Activated CD4-positive, alpha-beta T cell treated with anti-CD3 and anti-CD28 coated beads for 24 hours (primary cell): ENCODE results near the gene MAP9.
"Not testable (repeated sequence)": the region's sequence is repeated elsewhere in the genome, so short reads cannot be mapped to it uniquely, and the experiment has no call there.

Source experiments
- DNase-seq, 2 donors: peaks; one replicate each; pipeline ENCODE4 v3.0.0-alpha.2; 2020; ENCODE audit warnings: low read depth in 2 of 2

The MAP9 gene

DNA sequence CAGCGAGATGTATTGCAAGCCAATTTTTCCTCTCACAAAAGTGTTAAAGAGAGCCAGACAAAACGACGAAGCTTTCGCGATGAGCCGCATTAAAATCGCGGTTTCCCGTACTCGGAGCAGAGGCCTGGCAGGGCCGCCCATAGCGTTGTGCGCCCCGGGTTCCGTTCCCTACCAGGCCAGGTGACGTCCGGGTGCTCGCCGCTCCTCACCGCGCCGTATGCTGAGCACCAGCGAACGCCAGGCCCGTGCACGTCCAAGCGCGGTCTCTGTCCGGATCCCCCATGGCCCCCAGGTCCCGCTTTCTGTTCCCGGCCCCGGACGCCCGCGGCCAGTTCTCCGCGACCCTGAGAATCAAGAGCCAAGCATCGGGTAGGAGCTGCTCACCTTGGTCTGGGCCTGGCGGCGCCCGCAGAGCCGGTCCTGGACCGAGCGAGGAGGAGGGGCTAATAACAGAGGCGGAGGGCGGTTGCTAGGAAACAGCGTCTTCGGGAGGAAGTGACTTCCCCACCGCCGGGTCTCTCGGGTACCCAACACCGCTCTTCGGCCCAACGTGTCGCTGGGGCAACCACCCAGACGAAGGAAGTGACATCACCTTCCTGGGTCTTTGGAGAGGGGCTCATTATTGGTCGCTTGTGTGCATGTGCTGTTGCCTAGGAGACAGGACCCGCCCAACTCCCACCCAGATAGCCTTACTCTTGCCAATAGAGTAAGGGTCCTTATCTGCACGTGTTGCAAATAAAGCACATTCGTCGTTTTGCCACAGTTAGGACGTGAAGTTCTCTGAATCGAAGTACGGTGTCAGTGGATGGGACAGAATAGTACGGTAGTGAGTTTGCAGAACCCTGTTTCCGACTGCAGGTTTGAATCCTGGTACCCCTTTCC, at the start of gene MAP9:
Gene MAP9, minus strand, starts transcription at position 579 of the 882 bp plus-strand sequence. CDS start 1,115 bp downstream, outside the sequence.
- peak; percentile 72 to 82 for DNase-seq

DNA sequence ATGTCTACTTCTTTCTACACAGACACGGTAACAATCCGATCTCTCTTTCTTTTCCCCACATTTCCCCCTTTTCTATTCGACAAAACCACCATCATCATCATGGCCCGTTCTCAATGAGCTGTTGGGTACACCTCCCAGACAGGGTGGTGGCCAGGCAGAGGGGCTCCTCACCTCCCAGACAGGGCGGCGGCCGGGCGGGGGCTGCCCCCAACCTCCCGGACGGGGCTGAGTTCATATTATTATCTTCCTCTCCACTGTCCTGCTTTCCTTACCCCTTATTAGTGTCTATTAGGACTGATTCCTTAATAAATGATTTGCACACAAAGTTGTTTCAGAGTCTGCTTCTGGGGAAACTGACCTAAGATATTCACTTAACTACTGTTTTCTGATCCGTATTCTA, 48.0 kb upstream of the MAP9 start:
- not testable (repeated sequence) for DNase-seq

GRCh38 chr4:155423671-155424070, 46.9 kb upstream of the MAP9 start:
- no peak for DNase-seq

- DNase-seq, result no peak
Observed at GRCh38 chr4:155419266-155419665, 42.5 kb upstream of the MAP9 start.

GRCh38 chr4:155415662-155416061, 38.9 kb upstream of the MAP9 start:
- DNase-seq, result no peak

DNA sequence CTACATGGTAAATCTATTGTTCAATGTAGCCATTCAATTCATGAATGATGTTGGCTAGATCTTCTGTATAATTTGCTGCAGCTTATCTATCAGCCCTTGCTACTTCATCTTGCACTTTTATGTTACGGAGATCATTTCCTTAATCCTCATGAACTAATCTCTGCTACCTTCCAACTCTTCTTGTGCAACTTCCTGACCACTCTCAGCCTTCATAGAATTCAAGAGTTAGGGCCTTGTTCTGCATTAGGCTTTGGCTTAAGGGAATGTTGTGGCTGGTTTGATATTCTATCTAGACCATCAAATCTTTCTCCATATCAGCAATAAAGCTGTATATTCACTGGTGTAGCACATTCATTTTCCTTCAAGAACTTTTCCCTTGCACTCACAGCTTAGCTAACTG, 36.7 kb upstream of the MAP9 start:
- DNase-seq, result no peak

- DNase-seq, result no peak
Observed at GRCh38 chr4:155411546-155411945, 34.8 kb upstream of the MAP9 start.

DNA sequence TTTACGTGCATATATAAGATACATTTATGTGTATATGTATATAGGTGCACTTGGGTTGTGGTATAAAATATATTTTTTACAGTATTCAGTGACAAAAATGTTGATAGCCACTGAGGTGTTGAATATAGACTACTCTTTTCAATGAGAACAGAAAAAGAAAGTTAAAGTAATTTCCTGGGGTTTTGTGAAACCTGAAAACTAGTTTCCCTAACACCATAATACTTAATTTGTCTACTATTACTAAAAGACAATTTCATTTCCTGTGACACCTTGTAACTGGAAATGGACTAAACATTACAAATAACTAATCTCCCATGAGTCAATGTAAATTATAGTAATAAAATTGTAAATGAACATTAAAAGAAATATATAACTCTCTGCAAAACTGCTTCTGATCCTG, 32.0 kb upstream of the MAP9 start:
- DNase-seq, result no peak

DNA sequence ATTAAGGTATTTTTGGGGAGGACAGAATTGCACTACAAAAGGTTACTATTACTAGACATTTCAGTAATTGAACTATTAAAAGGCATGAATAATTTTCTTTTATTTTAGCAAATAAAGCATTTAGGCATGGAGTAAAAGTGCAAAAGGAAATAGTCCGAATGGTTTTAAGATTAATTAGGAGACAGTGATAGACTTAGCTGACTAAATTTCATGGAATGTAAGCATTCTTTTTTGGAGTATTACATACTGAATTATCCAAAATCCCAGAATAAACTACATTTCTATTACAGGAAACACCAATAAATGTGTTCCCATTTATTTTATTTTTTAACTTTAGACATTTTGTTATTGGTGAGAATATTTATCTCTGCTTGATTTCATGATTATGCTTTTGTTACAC, 30.7 kb upstream of the MAP9 start:
- DNase-seq, result no peak

GRCh38 chr4:155405059-155405458, 28.3 kb upstream of the MAP9 start:
- DNase-seq, result no peak

DNA sequence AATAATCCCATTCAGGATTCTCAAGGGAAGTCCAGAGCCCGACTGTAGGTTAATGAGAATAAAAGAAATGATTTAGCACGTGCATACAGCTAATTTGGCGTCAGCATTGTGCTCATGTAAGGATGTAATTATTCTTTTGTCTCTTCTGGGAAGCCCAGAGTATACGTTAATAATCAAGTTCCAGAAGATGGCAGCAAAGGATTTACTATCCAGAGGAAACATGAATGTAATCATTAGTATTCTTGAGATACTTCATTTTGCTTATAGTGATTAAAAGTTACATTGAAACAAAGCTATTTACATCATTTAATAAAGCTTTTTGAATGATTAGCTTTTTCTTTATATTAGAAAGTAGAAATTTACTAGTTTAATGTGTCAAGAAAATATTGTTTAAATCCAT, 27.1 kb upstream of the MAP9 start:
- DNase-seq, result no peak

- DNase-seq, result no peak
Observed at GRCh38 chr4:155402941-155403340, 26.2 kb upstream of the MAP9 start.

GRCh38 chr4:155400893-155401292, 24.1 kb upstream of the MAP9 start:
- no peak for DNase-seq

DNA sequence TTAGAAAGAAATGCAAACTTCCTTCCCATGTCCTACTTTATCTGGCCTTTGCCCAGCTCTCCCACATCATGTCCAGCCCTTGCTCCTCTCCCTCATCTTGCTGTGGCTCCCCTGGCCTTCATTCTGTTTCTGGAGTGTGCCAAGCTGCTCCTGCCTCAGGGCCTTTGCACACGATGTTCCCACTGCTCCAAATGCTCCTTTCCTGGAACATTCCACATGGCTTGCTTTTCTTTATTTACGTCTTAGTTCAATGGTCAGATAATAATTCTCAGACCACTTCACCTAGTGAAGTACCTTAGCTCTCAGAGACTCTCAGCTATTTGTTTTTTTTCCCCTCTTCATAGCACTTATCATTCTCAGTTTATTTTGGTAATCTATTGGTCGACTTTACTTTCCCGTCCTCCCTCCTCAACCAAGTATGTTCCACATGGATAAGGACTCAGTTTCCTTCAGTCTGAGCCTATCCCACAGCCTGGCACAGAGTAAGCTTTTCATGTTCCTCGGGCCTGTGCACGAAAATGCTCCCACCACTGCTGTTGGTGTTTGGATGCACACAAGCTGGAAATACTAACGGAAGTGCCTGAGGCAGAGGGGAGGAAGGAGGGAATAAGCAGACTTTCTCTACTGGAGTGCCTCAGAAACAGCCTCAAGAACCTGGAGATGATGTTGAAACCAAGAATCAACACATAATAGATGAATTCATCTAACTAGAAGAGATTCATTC, 23.4 kb upstream of the MAP9 start:
- DNase-seq, result no peak

GRCh38 chr4:155392481-155393184, 15.9 kb upstream of the MAP9 start:
- DNase-seq, result no peak

DNA sequence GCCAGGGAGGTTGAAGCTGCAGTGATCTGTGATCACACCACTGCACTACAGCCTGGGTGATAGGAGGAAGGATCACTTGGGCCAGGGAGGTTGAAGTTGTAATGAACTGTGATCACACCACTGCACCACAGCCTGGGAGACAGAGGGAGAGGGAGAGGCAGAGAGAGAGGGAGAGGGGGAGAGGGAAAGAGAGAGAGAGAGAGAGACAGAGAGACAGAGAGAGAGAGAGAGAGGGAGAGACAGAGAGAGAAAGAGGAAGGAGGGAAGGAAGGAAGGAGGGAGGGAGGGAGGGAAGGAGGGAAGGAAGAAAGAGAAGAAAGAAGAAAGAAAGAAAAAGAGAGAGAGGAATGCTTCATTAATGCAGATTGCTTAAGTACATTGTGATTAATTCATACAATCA, 15.2 kb upstream of the MAP9 start:
- DNase-seq, result no peak

DNA sequence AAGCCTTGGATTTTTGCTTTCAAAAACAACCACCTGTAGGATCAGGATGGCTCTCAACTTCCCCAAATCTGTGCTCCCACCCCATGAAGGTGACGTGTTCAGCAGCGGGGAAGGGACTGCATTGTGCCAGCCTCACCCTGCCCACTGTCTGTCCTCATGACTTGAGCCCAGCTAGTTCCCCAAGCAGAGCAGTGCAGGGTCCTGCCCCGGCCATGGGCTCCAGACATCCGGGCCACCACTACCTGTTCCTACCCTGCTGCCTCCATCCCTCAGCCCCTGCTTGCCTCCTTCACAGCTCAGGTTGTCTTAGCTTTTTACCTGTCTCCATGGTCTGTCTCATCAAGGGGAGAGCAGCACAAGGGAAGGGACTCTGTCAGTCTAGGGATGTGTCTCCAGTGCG, 11.4 kb upstream of the MAP9 start:
- DNase-seq, result no peak

DNA sequence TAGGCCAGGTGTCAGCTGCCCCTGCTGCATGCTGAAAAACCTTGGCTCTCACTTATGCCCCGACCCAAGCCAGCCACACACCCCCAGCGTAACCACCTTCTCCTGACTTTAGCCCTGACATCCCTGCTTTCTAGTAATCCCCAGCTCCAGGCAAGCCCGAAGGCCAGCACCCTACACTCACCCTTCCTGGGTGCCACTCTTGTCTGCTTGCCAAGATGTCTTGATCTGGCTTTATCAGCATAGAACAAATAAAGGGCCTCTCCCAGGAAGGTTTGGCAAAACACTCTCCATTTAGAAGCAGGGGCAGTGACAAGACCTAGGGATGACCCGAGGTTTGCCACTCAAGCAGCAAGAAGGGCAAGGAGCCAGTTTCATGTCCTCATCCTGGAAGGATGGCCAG, 6.8 kb upstream of the MAP9 start:
- no peak for DNase-seq

DNA sequence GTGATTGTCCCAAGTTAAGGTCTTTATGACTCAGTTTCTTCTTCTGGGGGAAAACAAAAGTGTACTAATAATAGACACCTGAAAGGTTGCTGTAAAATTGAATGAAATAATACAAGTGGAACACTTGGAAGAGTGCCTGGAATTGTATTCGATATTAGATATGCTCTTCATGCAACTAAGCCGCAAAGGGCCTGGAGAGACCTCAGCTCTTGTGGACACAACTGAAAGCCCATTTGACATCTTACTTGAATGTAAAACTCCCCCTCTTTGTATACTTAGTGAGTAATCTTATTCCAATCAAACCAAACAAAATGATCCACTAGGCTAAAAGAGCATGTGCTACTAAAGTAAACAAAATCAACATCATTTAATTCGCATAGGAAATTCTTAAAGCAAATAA, 511 bp upstream of the MAP9 start:
- no peak for DNase-seq

GRCh38 chr4:155371432-155372043, 5.2 kb downstream of the MAP9 start:
- no peak for DNase-seq

DNA sequence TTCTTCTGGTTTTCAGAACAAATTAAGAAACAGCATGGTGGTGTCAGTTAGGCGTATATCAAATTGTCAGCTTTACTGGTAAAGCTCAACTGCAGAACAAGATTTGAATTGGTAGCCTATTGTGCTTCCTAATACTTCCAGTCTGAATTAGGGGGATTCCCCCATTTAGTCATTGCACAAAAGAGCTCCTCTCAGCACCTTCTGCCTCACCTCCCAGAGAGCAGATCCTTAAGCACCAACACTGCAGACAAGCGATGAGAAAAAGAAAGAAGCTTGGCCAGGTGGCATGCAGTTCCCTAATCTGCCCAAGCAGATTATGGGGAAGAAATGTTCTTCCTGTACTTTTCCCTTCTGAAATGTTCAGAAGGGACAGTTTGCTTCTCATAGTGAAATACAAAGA, 9.2 kb downstream of the MAP9 start:
- DNase-seq, result no peak

DNA sequence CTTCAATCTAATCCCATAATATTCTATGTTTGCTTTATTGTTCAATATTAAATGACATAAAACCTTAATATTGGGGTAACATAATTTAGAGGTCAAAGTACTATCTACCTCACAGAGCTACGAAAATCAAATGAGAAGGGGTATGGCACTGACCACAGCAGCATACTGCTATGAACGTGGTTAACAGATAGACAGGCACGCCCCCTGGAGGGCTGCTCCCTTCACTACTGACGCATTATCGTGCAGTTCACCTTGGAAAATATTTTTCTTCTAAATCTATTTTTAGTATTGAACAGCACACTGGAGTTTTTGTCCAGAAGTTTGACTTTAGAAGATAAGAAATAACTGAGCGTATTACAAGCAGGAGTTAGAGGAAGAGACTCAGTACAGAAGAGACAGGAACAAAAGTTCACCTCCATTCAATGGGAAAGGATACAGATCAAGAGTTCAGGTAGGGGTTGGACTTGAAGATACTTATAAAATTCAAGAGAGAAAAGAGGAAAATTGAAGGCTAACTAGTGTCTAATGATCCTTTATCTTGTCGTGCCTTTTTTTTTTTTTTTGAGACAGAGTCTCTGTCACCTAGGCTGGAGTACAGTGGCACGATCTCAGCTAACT, 22.7 kb downstream of the MAP9 start:
- DNase-seq, result peak; percentile 10 to 32
